Spleen (tissue), 7 donors: ENCODE measurements around the gene TIAM1.

Experiments used
- POLR2A ChIP-seq, 3 donors: fragments of 450-650 bp; IDR thresholded peaks; one replicate each; pipeline ENCODE4 v1.5.1; 2017; ENCODE audit warnings: antibody characterized with exemption in 3 of 3, mild to moderate bottlenecking in 1 of 3
- TF ChIP-seq, protein P1 (sequence below), 11 experiments: fragments of 200-600 bp in 7 of 11; fragments of 450-650 bp in 4 of 11; sonication (generic) in 4 of 11; IDR thresholded peaks in 8 of 11; conservative IDR thresholded peaks in 3 of 11; 1 replicate in 7 of 11; 2 replicates in 4 of 11; pipeline versions ENCODE4 v1.4.0 to v1.8.0; 2016 to 2021; ENCODE audit warnings: antibody characterized with exemption in 11 of 11, inconsistent platforms in 4 of 11, mild to moderate bottlenecking in 1 of 11
- donor health status: DM: no; HTN: no; CAD: no; lungs with moderate emphysema.
- donor health status: DM: no; HTN: no; CAD: no.
- donor health status: DM: no; HTN: no; CAD: no.

DNA sequence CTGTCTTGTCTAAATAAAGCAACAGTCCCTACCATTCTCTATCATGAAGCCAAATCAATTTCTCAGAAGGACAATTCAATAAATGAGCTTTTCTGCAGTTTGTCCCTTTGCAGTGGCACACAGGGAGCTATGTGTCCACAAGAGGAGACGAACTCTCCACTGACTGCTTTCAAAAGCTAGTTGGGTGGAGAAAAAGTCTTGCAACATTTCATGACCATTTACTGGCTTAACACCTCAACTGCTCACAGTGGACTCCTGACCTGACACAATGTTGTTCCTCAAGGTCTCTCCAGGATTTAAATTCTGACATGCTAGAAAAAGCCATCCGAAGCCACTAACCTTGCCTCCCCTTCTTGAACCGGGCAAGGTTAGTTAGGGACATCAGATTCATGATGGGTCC, 111.7 kb downstream of the TIAM1 start:
- no peak for TF ChIP-seq POLR2A (IDR thresholded peaks at IDR 0.05)
- TF ChIP-seq, protein P1, sequence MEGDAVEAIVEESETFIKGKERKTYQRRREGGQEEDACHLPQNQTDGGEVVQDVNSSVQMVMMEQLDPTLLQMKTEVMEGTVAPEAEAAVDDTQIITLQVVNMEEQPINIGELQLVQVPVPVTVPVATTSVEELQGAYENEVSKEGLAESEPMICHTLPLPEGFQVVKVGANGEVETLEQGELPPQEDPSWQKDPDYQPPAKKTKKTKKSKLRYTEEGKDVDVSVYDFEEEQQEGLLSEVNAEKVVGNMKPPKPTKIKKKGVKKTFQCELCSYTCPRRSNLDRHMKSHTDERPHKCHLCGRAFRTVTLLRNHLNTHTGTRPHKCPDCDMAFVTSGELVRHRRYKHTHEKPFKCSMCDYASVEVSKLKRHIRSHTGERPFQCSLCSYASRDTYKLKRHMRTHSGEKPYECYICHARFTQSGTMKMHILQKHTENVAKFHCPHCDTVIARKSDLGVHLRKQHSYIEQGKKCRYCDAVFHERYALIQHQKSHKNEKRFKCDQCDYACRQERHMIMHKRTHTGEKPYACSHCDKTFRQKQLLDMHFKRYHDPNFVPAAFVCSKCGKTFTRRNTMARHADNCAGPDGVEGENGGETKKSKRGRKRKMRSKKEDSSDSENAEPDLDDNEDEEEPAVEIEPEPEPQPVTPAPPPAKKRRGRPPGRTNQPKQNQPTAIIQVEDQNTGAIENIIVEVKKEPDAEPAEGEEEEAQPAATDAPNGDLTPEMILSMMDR (IDR thresholded peaks at IDR 0.05 in 8 of 11, conservative IDR thresholded peaks at IDR 0.05 in 3 of 11): no peak
